OCI-M2 (cell line): ENCODE measurements around the gene ARHGAP30.
A peak's percentile ranks its signal among the peaks of the same experiment; 100 is the strongest.
"Not testable (repeated sequence)": the region's sequence is repeated elsewhere in the genome, so short reads cannot be mapped to it uniquely, and the experiment has no call there.

Experiments
- DNase-seq: peaks from one replicate; lab custom pipeline; 2025; ENCODE audit not compliant: unreplicated experiment; lab: John Stamatoyannopoulos, UW

ARHGAP30 gene

GRCh38 chr1:161070761-161071160 is 1.1 kb upstream of the ARHGAP30 start:
- no peak for DNase-seq

GRCh38 chr1:161069241-161069640 is 450 bp downstream of the ARHGAP30 start:
- no peak for DNase-seq

GRCh38 chr1:161068306-161069234 is 1.1 kb downstream of the ARHGAP30 start:
- peak; percentile 4 for DNase-seq

- no peak for DNase-seq
Measured at GRCh38 chr1:161066694-161067093, 3.0 kb downstream of the ARHGAP30 start.

GRCh38 chr1:161065681-161066080 is 4.0 kb downstream of the ARHGAP30 start:
- not testable (repeated sequence) for DNase-seq

GRCh38 chr1:161063936-161064335 is 5.8 kb downstream of the ARHGAP30 start:
- DNase-seq = not testable (repeated sequence)

GRCh38 chr1:161061419-161061818 is 8.3 kb downstream of the ARHGAP30 start:
- DNase-seq = no peak

GRCh38 chr1:161059293-161059692 is 10.4 kb downstream of the ARHGAP30 start:
- no peak for DNase-seq

GRCh38 chr1:161054805-161055204 is 14.9 kb downstream of the ARHGAP30 start:
- no peak for DNase-seq

GRCh38 chr1:161054232-161054631 is 15.5 kb downstream of the ARHGAP30 start:
- DNase-seq = no peak

- DNase-seq = no peak
Measured at GRCh38 chr1:161052899-161053298, 16.8 kb downstream of the ARHGAP30 start.

GRCh38 chr1:161051219-161051618 is 18.5 kb downstream of the ARHGAP30 start:
- no peak for DNase-seq

- DNase-seq = no peak
Measured at GRCh38 chr1:161048949-161049722, 20.6 kb downstream of the ARHGAP30 start.

- DNase-seq = no peak
Measured at GRCh38 chr1:161047436-161048420, 22.0 kb downstream of the ARHGAP30 start.

- DNase-seq = no peak
Measured at GRCh38 chr1:161046605-161047228, 23.0 kb downstream of the ARHGAP30 start.

GRCh38 chr1:161045736-161046604 is 23.7 kb downstream of the ARHGAP30 start, which contains the start of gene USF1:
USF1 (minus strand) TSS chr1:161045977; CDS start chr1:161043275, 2,702 bp downstream.
- DNase-seq = peak; percentile 74

- DNase-seq = no peak
Measured at GRCh38 chr1:161044908-161045735, 24.6 kb downstream of the ARHGAP30 start.

- DNase-seq = no peak
Measured at GRCh38 chr1:161044535-161044907, 25.2 kb downstream of the ARHGAP30 start.
